ENCODE data around the gene KIRREL3.

The KIRREL3 gene

GRCh38 chr11:126949066-126949891 is 51.3 kb downstream of the KIRREL3 start:
- no peak for DNase-seq

- no peak for DNase-seq
These were observed 52.0 kb downstream of the KIRREL3 start for GRCh38 chr11:126948563-126948962.

- DNase-seq: no peak
These were observed 55.3 kb downstream of the KIRREL3 start for GRCh38 chr11:126945319-126945718.

GRCh38 chr11:126943316-126943715 is 57.3 kb downstream of the KIRREL3 start:
- no peak for DNase-seq

- DNase-seq: no peak
These were observed 58.4 kb downstream of the KIRREL3 start for GRCh38 chr11:126942146-126942545.

GRCh38 chr11:126939552-126939951 is 61.0 kb downstream of the KIRREL3 start:
- DNase-seq: no peak

GRCh38 chr11:126938718-126939117 is 61.9 kb downstream of the KIRREL3 start:
- DNase-seq: no peak

- no peak for DNase-seq
These were observed 70.3 kb downstream of the KIRREL3 start for GRCh38 chr11:126930091-126930841.

- DNase-seq: no peak
These were observed 71.2 kb downstream of the KIRREL3 start for GRCh38 chr11:126929179-126930061.

GRCh38 chr11:126927623-126928022 is 72.9 kb downstream of the KIRREL3 start:
- DNase-seq: no peak

GRCh38 chr11:126926376-126926791 is 74.2 kb downstream of the KIRREL3 start:
- DNase-seq: no peak

GRCh38 chr11:126925321-126926093 is 75.1 kb downstream of the KIRREL3 start:
- no peak for DNase-seq

GRCh38 chr11:126924376-126925040 is 76.1 kb downstream of the KIRREL3 start:
- no peak for DNase-seq

- no peak for DNase-seq
These were observed 79.7 kb downstream of the KIRREL3 start for GRCh38 chr11:126920833-126921232.

GRCh38 chr11:126919147-126919823 is 81.3 kb downstream of the KIRREL3 start:
- no peak for DNase-seq

- DNase-seq: no peak
These were observed 82.0 kb downstream of the KIRREL3 start for GRCh38 chr11:126918556-126918955.

GRCh38 chr11:126917531-126918204 is 82.9 kb downstream of the KIRREL3 start:
- no peak for DNase-seq

GRCh38 chr11:126915430-126915829 is 85.1 kb downstream of the KIRREL3 start:
- DNase-seq: no peak

GRCh38 chr11:126914941-126915340 is 85.6 kb downstream of the KIRREL3 start:
- no peak for DNase-seq

GRCh38 chr11:126914166-126914565 is 86.4 kb downstream of the KIRREL3 start:
- no peak for DNase-seq

GRCh38 chr11:126904520-126904919 is 96.0 kb downstream of the KIRREL3 start:
- DNase-seq: no peak
